ENCODE results near the gene EIF3CL. TPM values are rescaled to one million over a fixed set of nuclear protein-coding genes. Genes with fewer than 3 reads are reported as not detected.
"Not testable (repeated sequence)": the region's sequence is repeated elsewhere in the genome, so short reads cannot be mapped to it uniquely, and the experiment has no call there.

Gene EIF3CL
- total RNA-seq, 1 experiment from 2014 or later: 291 TPM

DNA sequence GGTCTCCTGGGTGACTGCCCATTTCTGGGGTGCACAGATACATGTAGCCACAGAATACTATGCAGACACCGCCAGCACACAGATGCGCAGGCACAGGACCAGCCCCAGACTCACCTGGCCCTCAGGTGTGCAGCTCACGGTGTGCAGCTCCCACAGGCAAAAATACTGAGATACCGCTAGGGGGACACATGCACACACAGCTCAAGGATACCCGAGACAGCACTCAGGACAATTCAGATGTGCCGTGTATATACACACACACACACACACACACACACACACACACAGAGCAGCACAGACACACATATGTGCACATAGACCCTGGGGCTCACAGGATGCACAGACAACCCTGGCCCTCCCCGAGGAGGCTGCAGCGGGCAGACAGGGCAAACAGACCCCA is 28.5 kb downstream of the EIF3CL start:
- not testable (repeated sequence) for H3K27me3 ChIP-seq, H3K4me3 ChIP-seq, H3K9me3 ChIP-seq, H3K36me3 ChIP-seq
- DNase-seq: peak; percentile 9

GRCh38 chr16:28374281-28374680 is 29.4 kb downstream of the EIF3CL start:
- not testable (repeated sequence) for DNase-seq, H3K4me3 ChIP-seq, H3K36me3 ChIP-seq, H3K27me3 ChIP-seq, H3K9me3 ChIP-seq

DNA sequence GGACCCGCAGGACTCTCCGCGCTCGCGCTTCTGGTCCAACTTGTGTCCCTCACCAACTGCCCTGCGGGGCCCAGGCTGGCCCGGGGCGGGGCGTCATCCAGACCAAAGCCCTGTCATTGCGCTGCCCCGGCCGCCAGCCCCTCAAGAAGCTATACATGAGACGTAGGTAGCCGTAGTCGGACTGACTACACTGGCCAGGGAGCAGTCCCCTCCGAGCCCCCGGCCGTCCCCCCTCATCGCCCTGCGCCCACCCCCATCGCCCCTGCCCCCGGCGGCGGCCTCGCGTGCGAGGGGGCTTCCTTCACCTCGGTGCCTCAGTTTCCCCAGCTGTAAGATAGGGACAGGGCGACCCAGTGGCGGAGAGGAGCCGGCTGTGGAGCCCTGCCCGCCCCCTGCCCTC is 35.7 kb downstream of the EIF3CL start:
- not testable (repeated sequence) for H3K9me3 ChIP-seq, DNase-seq

DNA sequence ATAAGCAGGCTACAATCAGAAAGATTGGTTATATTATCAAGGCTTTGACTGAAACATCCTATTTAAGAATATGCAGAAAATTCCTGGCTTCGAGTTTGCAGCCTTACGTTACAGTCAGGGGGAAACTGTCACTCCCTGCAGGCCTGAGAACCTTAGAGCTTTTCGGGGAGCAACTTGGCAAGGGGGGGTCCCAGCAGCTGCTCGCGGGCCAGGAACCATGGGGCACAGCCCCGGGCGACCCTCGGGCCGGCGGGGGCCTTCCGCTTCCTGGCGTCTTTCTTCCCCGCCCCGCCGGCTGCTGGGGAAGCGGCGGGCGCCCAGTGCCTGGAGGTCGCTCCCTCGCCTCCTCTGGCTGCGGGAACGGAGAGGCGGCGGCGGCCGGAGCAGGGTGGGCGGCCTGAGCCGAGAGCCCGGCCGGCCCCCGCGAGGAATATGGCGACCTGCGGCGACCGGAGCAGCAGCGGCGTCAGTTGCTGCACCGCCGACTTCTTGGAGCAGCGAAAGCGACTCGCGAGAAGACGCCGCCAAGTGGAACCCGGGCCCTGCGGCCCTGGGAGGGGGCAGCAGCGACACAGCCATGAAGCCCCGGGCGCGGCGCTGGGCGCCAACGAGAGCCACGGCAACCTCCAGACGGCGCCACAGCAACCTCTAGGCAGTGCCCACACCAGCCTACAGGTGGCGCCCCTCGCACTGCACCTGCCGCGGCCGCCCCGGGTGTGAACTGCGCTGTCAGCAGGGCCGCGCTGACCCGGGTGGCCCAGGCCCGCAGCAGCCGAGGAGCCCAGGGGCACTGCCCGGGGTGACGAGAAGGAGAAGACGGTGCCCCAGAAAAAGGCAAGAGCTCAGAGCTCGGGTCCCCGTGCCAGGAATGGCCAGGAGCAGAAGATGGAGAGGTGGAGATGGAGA is 39.1 kb downstream of the EIF3CL start:
- not testable (repeated sequence) for H3K36me3 ChIP-seq, H3K4me3 ChIP-seq, H3K27me3 ChIP-seq, DNase-seq, H3K9me3 ChIP-seq

More for the DNA sequence above, 35.7 kb downstream of the EIF3CL start:
- not testable (repeated sequence) for H3K36me3 ChIP-seq, H3K27me3 ChIP-seq, H3K4me3 ChIP-seq

GRCh38 chr16:28363408-28363807 is 40.2 kb downstream of the EIF3CL start, which contains the start of gene NPIPB6:
Gene NPIPB6 (minus strand): TSS chr16:28363508. CDS start chr16:28362822, 686 bp downstream.
- DNase-seq: not testable (repeated sequence)

DNA sequence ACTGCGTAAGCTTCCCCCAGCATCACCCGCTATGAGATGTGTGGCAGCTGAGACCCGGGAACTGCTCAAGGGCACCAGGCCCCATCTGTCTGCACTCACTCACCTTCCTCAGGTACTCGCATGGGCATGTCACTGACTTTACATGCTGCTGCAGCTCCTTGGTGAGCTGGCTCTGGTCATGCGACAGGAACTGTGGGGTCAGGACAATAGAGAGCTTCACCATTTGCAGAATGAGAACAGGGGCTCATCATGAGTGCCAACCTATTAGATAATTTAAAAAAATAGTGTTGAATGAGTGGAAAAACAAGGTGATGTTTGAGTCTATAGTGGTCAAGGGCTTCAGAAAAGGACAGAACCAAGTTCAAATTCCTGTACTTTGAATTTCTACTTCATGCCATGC is 41.0 kb downstream of the EIF3CL start:
- H3K4me3 ChIP-seq, H3K27me3 ChIP-seq, H3K9me3 ChIP-seq, DNase-seq, H3K36me3 ChIP-seq: not testable (repeated sequence)

More at GRCh38 chr16:28363408-28363807, 40.2 kb downstream of the EIF3CL start, which contains the start of gene NPIPB6:
- H3K27me3 ChIP-seq, H3K9me3 ChIP-seq, H3K36me3 ChIP-seq, H3K4me3 ChIP-seq: not testable (repeated sequence)

DNA sequence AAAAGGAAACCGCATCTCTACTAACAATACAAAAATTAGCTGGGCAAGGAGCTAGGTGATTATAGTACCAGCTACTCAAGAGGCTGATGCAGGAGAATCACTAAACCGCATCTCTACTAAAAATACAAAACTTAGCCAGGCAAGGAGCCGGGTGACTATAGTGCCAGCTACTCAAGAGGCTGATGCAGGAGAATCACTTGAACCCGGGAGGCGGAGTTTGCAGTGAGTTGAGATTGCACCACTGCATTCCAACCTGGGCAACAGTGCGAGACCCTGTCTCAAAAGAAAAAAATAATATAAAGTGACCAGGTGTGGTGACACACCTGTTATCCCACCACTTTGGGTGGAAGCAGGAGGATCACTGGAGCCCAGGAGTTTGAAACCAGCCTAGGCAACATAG is 65.4 kb downstream of the EIF3CL start:
- H3K9me3 ChIP-seq, H3K27me3 ChIP-seq, H3K4me3 ChIP-seq, DNase-seq, H3K36me3 ChIP-seq: not testable (repeated sequence)

DNA sequence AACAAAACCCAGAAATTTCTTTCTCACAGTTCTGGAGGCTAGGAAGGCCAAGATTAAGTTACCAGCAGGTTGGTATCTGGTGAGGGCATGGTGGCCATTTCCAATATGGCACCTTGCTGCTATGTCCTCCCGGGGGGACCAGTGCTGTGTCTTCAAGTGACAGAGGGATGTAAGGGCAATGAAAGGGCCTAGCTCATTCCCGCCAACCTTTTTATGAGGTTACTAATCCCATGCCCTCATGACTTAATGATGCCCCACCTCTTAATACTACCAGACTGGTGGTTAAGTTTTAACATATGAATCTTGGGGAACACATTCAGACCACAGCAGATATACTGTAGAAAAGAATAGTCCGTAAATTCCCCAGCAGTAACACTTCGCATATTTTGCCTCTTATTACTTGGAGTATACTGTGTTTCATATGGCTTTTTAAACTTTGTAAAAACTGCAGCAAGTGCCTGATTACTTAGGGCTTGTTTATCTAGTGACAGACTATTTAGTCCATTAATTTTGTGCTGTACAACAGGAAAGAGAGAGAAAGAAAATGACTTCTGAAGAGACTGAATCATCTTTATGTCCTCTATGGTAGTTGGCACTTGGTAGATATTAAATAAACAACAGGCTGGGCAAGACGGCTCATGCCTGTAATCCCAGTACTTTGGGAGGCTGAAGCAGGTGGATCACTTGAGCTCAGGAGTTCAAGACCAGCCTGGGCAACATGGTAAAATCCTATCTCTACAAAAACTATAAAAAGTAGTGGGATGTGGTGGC is 66.5 kb downstream of the EIF3CL start:
- not testable (repeated sequence) for H3K27me3 ChIP-seq, H3K4me3 ChIP-seq, H3K9me3 ChIP-seq, H3K36me3 ChIP-seq
- peak; percentile 38 for DNase-seq

DNA sequence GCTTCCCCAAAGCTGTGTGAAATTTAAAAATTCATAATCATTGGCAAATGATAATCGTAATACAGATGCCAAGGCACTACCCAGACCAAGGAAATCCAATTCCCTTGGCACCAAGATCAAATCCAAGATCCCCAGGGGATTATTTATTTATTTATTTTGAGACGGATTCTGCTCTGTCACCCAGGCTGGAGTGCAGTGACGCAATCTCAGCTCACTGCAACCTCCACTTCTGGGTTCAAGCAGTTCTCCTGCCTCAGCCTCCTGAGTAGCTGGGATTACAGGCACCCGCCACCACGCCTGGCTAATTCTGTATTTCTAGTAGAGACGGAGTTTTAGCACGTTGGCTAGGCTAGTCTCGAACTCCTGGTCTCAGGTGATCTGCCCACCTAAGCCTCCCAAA is 68.0 kb downstream of the EIF3CL start:
- H3K36me3 ChIP-seq, H3K4me3 ChIP-seq, H3K27me3 ChIP-seq, H3K9me3 ChIP-seq, DNase-seq: not testable (repeated sequence)

DNA sequence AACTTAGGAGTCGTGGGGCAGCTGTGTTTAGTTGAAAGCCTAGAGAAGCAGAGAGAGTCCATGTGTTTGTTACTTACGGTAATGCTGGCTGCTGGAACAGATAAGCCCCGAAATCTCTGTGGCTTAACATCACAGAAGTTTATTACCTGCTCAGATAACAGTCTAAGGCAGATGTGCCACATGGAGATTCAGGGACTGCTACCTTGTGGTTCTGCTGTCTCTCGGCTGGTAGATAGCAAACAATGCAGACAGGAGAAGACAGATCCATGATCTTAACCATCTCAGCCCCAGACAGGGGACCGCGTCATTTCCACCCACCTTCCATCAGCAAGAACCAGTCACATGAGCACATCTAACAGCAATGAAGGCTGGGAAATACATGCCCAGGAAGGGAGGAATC is 71.0 kb downstream of the EIF3CL start:
- H3K27me3 ChIP-seq, H3K4me3 ChIP-seq, DNase-seq, H3K36me3 ChIP-seq, H3K9me3 ChIP-seq: not testable (repeated sequence)

GRCh38 chr16:28330981-28331380 is 72.7 kb downstream of the EIF3CL start:
- not testable (repeated sequence) for H3K27me3 ChIP-seq, DNase-seq, H3K4me3 ChIP-seq, H3K9me3 ChIP-seq, H3K36me3 ChIP-seq

DNA sequence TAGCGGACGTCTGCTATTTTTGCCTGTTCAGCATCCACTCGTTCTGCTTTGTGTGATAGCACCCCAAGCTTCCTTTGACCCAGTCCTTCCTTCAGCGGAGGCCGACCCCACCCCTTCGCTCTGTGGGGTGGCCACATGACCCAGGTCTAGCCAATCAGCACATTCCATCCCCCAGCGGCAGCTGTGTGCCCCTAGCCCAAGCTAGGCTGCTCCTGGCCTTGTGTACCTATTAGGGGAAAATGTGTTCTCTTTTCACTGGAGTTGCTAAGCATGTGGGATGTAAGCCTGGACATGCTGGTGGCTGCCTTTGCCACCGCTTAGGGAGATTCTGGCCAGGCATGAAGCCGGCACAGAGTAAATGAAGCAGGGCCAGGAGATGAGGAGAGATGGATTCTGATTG is 73.4 kb downstream of the EIF3CL start:
- H3K27me3 ChIP-seq, H3K36me3 ChIP-seq: not testable (repeated sequence)

More for the DNA sequence above, 73.4 kb downstream of the EIF3CL start:
- not testable (repeated sequence) for H3K4me3 ChIP-seq, DNase-seq, H3K9me3 ChIP-seq

Other genes with a start within 250 kb of the EIF3CL start
- 92.5 and 102 TPM in 2 replicates for gene XPO6, start 191.9 kb downstream of the EIF3CL start, total RNA-seq (2014; rRNA removed; shearing (Covaris generic); ENCODE audit: low replicate concordance)
- gene SBK1, start 111.3 kb downstream of the EIF3CL start, total RNA-seq (2014; rRNA removed; shearing (Covaris generic); ENCODE audit: low replicate concordance): not detected in 2 replicates
- gene NPIPB6, start 40.3 kb downstream of the EIF3CL start, total RNA-seq (2014; rRNA removed; shearing (Covaris generic); ENCODE audit: low replicate concordance): not detected in 2 replicates
- not detected in 2 replicates for gene NPIPB7, start 68.5 kb upstream of the EIF3CL start, total RNA-seq (2014; rRNA removed; shearing (Covaris generic); ENCODE audit: low replicate concordance)
- gene CLN3, start 88.2 kb upstream of the EIF3CL start, total RNA-seq (2014; rRNA removed; shearing (Covaris generic); ENCODE audit: low replicate concordance): 11.9 and 27.5 TPM in 2 replicates
- not detected in 2 replicates for gene APOBR, start 90.8 kb upstream of the EIF3CL start, total RNA-seq (2014; rRNA removed; shearing (Covaris generic); ENCODE audit: low replicate concordance)
- gene IL27, start 103.0 kb upstream of the EIF3CL start, total RNA-seq (2014; rRNA removed; shearing (Covaris generic); ENCODE audit: low replicate concordance): not detected in 2 replicates
- gene NUPR1, start 135.1 kb upstream of the EIF3CL start, total RNA-seq (2014; rRNA removed; shearing (Covaris generic); ENCODE audit: low replicate concordance): 38.1 and 78.4 TPM in 2 replicates
- 4.6 and 4.7 TPM in 2 replicates for gene SGF29, start 150.1 kb upstream of the EIF3CL start, total RNA-seq (2014; rRNA removed; shearing (Covaris generic); ENCODE audit: low replicate concordance)
- gene SULT1A2, start 193.2 kb upstream of the EIF3CL start, total RNA-seq (2014; rRNA removed; shearing (Covaris generic); ENCODE audit: low replicate concordance): not detected in 2 replicates
- 0.12 and 2.3 TPM in 2 replicates for gene SULT1A1, start 206.2 kb upstream of the EIF3CL start, total RNA-seq (2014; rRNA removed; shearing (Covaris generic); ENCODE audit: low replicate concordance)
- gene NPIPB8, start 234.2 kb upstream of the EIF3CL start, total RNA-seq (2014; rRNA removed; shearing (Covaris generic); ENCODE audit: low replicate concordance): not detected in 2 replicates